ENCODE measurements around the gene CFAP210. TPM values are rescaled to one million over a fixed set of nuclear protein-coding genes. Genes with fewer than 3 reads are reported as not detected.
"Not testable (repeated sequence)": the region's sequence is repeated elsewhere in the genome, so short reads cannot be mapped to it uniquely, and the experiment has no call there.

Gene CFAP210
- polyA plus RNA-seq, 1 experiment: not detected

DNA sequence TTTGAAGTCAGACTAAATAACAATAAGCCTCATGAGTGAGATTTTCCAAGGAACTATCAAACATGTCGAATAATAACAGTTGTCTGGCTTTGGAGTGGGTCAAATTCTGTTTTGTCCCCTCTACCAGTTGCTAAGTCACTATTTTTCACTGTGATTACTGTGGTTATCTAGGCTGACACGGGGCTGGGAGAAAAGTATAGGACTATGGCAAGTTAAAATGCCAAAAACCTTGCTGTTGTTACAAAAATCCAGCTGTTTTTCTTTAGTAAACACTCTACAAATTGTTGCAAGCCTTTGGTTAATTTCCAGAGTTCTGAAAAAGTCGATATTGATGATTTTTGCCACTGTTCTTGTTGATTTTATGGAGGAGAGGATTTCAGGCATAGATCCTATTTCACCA lies 1.5 kb downstream of the CFAP210 start:
- CTCF ChIA-PET: interaction anchor here (0.9 kb wide), 1 partner anchor 9 kb away, joined by 4 read pairs; no protein-coding TSS in a partner anchor
- POLR2A ChIA-PET: no interaction called here
- no peaks in the 10 kb centered on the region for H3K36me3 ChIP-seq (ENCODE audit: control insufficient read depth, insufficient read depth, low read length)
- H3K4me3 ChIP-seq (ENCODE audit: low read depth, low read length): no peak overlapping the region
- 0 out of 2 replicates have a peak, but pooled peaks cover 3% of the 10 kb centered on the region for H3K27me3 ChIP-seq (ENCODE audit: control insufficient read depth, insufficient read depth, low read length)
- DNase-seq (ENCODE audit: low read depth): no peak
- TF ChIP-seq CTCF (IDR thresholded peaks at IDR 0.05; ENCODE audit: insufficient read depth, low read depth, low read length): no peak

DNA sequence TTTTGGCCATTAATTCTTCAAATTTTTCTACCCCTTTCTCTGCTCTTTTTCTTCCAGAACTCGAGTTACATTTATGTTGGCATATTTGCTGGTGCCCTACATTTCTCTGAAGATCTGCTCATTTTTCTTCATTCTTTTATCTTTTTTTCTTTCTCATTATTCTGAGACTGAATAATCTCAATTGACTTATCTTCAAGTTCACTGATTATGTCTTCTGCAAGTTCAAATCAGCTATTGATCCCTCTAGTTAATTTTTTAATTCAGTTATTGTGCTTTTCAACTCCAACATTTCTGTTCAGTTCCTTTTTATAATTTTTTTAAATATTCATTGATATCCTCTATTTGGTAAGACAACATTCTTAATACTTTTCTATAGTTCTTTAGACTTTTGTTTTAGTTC lies 3.2 kb downstream of the CFAP210 start:
- POLR2A ChIA-PET: no interaction called here
- H3K36me3 ChIP-seq (ENCODE audit: control insufficient read depth, insufficient read depth, low read length): no peaks in the 10 kb centered on the region
- no peak overlapping the region for H3K4me3 ChIP-seq (ENCODE audit: low read depth, low read length)
- DNase-seq (ENCODE audit: low read depth): no peak
- 0 out of 2 replicates have a peak, but pooled peaks cover 3% of the 10 kb centered on the region for H3K27me3 ChIP-seq (ENCODE audit: control insufficient read depth, insufficient read depth, low read length)
- CTCF ChIA-PET: interaction anchor here (1.3 kb wide), 1 partner anchor 118 kb away, joined by 3 read pairs; no protein-coding TSS in a partner anchor
- no peak for TF ChIP-seq CTCF (IDR thresholded peaks at IDR 0.05; ENCODE audit: insufficient read depth, low read depth, low read length)

DNA sequence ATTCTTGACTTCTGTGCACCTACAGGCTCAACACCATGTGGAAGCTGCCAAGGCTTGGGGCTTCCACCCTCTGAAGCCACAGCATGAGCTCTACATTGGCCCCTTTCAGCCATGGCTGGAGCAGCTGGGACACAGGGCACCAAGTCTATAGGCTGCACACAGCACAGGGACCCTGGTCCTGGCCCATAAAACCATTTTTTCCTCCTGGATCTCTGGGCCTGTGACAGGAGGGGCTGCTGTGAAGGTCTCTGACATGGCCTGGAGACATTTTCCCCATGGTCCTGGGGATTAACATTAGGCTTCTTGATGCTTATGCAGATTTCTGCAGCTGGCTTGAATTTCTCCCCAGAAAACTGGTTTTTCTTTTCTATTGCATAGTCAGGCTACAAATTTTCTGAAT lies 6.3 kb downstream of the CFAP210 start:
- DNase-seq (ENCODE audit: low read depth); H3K36me3 ChIP-seq (ENCODE audit: control insufficient read depth, insufficient read depth, low read length); CTCF ChIA-PET; H3K4me3 ChIP-seq (ENCODE audit: low read depth, low read length); POLR2A ChIA-PET; H3K27me3 ChIP-seq (ENCODE audit: control insufficient read depth, insufficient read depth, low read length): not testable (repeated sequence)

GRCh38 chr2:169686825-169687224 lies 7.4 kb downstream of the CFAP210 start:
- CTCF ChIA-PET; H3K36me3 ChIP-seq (ENCODE audit: control insufficient read depth, insufficient read depth, low read length); POLR2A ChIA-PET; DNase-seq (ENCODE audit: low read depth); H3K4me3 ChIP-seq (ENCODE audit: low read depth, low read length); H3K27me3 ChIP-seq (ENCODE audit: control insufficient read depth, insufficient read depth, low read length): not testable (repeated sequence)

DNA sequence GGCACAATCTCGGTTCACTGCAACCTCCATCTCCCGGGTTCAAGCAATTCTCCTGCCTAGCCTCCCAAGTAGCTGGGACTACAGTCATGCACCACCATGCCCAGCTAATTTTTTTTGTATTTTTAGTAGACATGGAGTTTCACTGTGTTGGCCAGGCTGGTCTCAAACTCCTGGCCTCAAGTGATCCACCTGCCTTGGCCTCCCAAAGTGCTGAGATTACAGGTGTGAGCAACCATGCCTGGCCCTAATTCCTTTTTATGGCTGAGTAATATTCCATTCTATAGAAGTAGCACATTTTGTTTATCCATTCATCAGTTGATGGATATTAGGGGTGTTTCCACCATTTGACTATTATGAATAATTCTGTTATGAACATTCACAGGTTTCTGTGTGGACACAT lies 9.5 kb downstream of the CFAP210 start:
- DNase-seq (ENCODE audit: low read depth); H3K36me3 ChIP-seq (ENCODE audit: control insufficient read depth, insufficient read depth, low read length); H3K27me3 ChIP-seq (ENCODE audit: control insufficient read depth, insufficient read depth, low read length); H3K4me3 ChIP-seq (ENCODE audit: low read depth, low read length); POLR2A ChIA-PET: not testable (repeated sequence)
- CTCF ChIA-PET: interaction anchor here (1.2 kb wide), 1 partner anchor 19 kb away, joined by 3 read pairs; no protein-coding TSS in a partner anchor

GRCh38 chr2:169684135-169684565 lies 10.1 kb downstream of the CFAP210 start:
- ChIA-PET CTCF (interaction anchor here (0.8 to 1.4 kb wide), 2 partner anchors 10 to 18 kb away, joined by 3 to 4 read pairs; partner anchors contain the start of genes CFAP210 and PHOSPHO2), POLR2A (no interaction called here)
- Histone ChIP-seq H3K4me3 (ENCODE audit: low read depth, low read length) (no peak overlapping the region), H3K27me3 (ENCODE audit: control insufficient read depth, insufficient read depth, low read length) (no peaks in the 10 kb centered on the region), H3K36me3 (ENCODE audit: control insufficient read depth, insufficient read depth, low read length) (no peaks in the 10 kb centered on the region)
- TF ChIP-seq CTCF (IDR thresholded peaks at IDR 0.05; ENCODE audit: insufficient read depth, low read depth, low read length): no peak
- no peak for DNase-seq (ENCODE audit: low read depth)

Measured in BJ (cell line).